ENCODE measurements around the gene EYA4.
A peak's percentile ranks its signal among the peaks of the same experiment; 100 is the strongest.

EYA4 gene

DNA sequence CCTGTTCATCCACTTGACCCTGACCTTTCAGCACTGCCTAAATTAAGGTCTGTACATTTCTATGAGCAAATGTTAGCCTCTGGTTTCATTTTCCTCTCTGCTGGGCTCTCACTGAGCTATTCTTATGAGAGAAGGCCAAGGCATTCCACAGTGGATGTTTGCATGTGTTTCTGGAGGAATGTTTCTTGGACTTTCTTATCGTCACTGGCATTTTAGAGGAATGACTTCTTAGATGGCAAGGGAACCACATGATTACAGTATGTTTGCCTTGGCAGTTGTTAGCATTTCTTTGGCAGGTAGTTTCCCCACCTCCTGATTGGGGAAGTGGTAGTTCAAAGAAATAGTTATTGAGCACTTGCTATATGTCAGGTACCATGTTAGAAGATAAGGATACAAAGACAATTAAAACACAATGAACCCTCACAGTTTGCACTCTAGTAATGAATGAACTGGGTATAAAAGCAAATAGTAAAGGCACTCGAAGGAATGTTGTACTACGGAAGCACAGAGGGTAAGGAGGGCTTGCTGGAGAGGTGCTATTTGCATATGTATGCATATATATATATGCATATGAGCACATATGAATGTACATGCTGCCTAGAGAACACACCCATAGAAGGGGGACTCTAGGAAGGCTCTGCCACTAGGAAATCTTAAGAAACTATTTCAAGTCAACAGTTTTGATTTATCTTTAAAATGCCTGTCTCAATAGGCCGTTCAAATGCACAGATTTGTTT is 307.4 kb downstream of the EYA4 start:
- Histone ChIP-seq H3K27ac (no peak overlapping the region), H3K4me3 (ENCODE audit: low read depth, low read length) (no peak overlapping the region), H3K27me3 (replicated peaks) (no peaks in the 10 kb centered on the region), H3K36me3 (replicated peaks) (no peaks in the 10 kb centered on the region)
- peak; percentile 78 for DNase-seq
- no peak for TF ChIP-seq CTCF (IDR thresholded peaks at IDR 0.05; ENCODE audit: low read depth, low read length, missing control alignments)
- in situ Hi-C loops (cut with HindIII; ENCODE audit: low pct_ligation_motif_present, low sequenced_read_pairs) = no loop called here

GRCh38 chr6:133549371-133549801 is 308.2 kb downstream of the EYA4 start:
- in situ Hi-C loops (cut with HindIII; ENCODE audit: low pct_ligation_motif_present, low sequenced_read_pairs) = no loop called here

GRCh38 chr6:133550026-133550425 is 308.9 kb downstream of the EYA4 start:
- no peak overlapping the region for H3K4me3 ChIP-seq (ENCODE audit: low read depth, low read length)
- TF ChIP-seq CTCF (IDR thresholded peaks at IDR 0.05; ENCODE audit: low read depth, low read length, missing control alignments) = no peak
- in situ Hi-C loops (cut with HindIII; ENCODE audit: low pct_ligation_motif_present, low sequenced_read_pairs) = no loop called here
- H3K27ac ChIP-seq = no peak overlapping the region
- no peaks in the 10 kb centered on the region for H3K36me3 ChIP-seq (replicated peaks)
- DNase-seq = no peak
- no peaks in the 10 kb centered on the region for H3K27me3 ChIP-seq (replicated peaks)

More at GRCh38 chr6:133549371-133549801, 308.2 kb downstream of the EYA4 start:
- DNase-seq = no peak
- Histone ChIP-seq H3K4me3 (ENCODE audit: low read depth, low read length) (no peak overlapping the region), H3K36me3 (replicated peaks) (no peaks in the 10 kb centered on the region), H3K27me3 (replicated peaks) (no peaks in the 10 kb centered on the region), H3K27ac (no peak overlapping the region)
- no peak for TF ChIP-seq CTCF (IDR thresholded peaks at IDR 0.05; ENCODE audit: low read depth, low read length, missing control alignments)

GRCh38 chr6:133551436-133551835 is 310.3 kb downstream of the EYA4 start:
- no peaks in the 10 kb centered on the region for H3K36me3 ChIP-seq (replicated peaks)
- no peaks in the 10 kb centered on the region for H3K27me3 ChIP-seq (replicated peaks)
- peak overlapping the region; percentile 49 for H3K27ac ChIP-seq
- in situ Hi-C loops (cut with HindIII; ENCODE audit: low pct_ligation_motif_present, low sequenced_read_pairs) = no loop called here
- no peak for DNase-seq
- TF ChIP-seq CTCF (IDR thresholded peaks at IDR 0.05; ENCODE audit: low read depth, low read length, missing control alignments) = no peak
- H3K4me3 ChIP-seq (ENCODE audit: low read depth, low read length) = no peak overlapping the region

GRCh38 chr6:133551847-133552341 is 310.7 kb downstream of the EYA4 start:
- TF ChIP-seq CTCF (IDR thresholded peaks at IDR 0.05; ENCODE audit: low read depth, low read length, missing control alignments) = no peak
- H3K27ac ChIP-seq = peak overlapping the region; percentile 49
- DNase-seq = peak; percentile 98
- H3K36me3 ChIP-seq (replicated peaks) = no peaks in the 10 kb centered on the region
- in situ Hi-C loops (cut with HindIII; ENCODE audit: low pct_ligation_motif_present, low sequenced_read_pairs) = no loop called here
- no peak overlapping the region for H3K4me3 ChIP-seq (ENCODE audit: low read depth, low read length)
- H3K27me3 ChIP-seq (replicated peaks) = no peaks in the 10 kb centered on the region
